GM12878 (cell line): ENCODE measurements around the gene PISD. TPM values are rescaled to one million over a fixed set of nuclear protein-coding genes. Genes with fewer than 3 reads are reported as not detected.

Source experiments
- BCLAF1 ChIP-seq: fragments of 450-650 bp; IDR thresholded peaks from 2 replicates; pipeline ENCODE4 v1.6.1; 2017; ENCODE audit warnings: antibody characterized with exemption, mild to moderate bottlenecking, moderate library complexity
- E4F1 ChIP-seq: fragments of 450-650 bp; IDR thresholded peaks from 2 replicates; pipeline ENCODE4 v1.6.1; 2018; ENCODE audit warnings: borderline replicate concordance, mild to moderate bottlenecking; ENCODE audit not compliant: partially characterized antibody
- MTA2 ChIP-seq: fragments of 450-650 bp; IDR thresholded peaks from 2 replicates; pipeline ENCODE4 v1.6.1; 2016; ENCODE audit warnings: low read depth, mild to moderate bottlenecking, moderate library complexity
- SMAD1 ChIP-seq: fragments of 450-650 bp; IDR thresholded peaks from 2 replicates; pipeline ENCODE4 v1.6.1; 2018; ENCODE audit warnings: mild to moderate bottlenecking, low read depth; ENCODE audit not compliant: partially characterized antibody
- SRF ChIP-seq, 2 experiments: IDR thresholded peaks; 2 replicates each; pipeline ENCODE4 v1.6.1; 2011; ENCODE audit warnings: low read depth in 2 of 2, low read length in 2 of 2, mild to moderate bottlenecking in 1 of 2, moderate library complexity in 1 of 2
- ZNF207 ChIP-seq: fragments of 450-650 bp; IDR thresholded peaks from 2 replicates; pipeline ENCODE4 v1.6.1; 2014; ENCODE audit warnings: antibody characterized with exemption, mild to moderate bottlenecking, borderline replicate concordance
- ZNF384 ChIP-seq: IDR thresholded peaks from 2 replicates; pipeline ENCODE4 v1.6.1; 2012; ENCODE audit warnings: low read depth, mild to moderate bottlenecking, low read length, improper control_type of control experiment, borderline replicate concordance
- polyA plus RNA-seq, 11 experiments: library from polyadenylated mRNA; depleted of rRNA in 4 of 11; unstranded in 6 of 11; stranded (reverse) in 5 of 11; fragments of >200 nt; fragmentation: Nextera tagmentation in 4 of 11; fragmentation: Illumina TruSeq in 1 of 11; extraction: Ambion mirVana in 4 of 11; extraction: Trizol in 1 of 11; gene quantifications; 1 replicate in 1 of 11; 2 replicates in 10 of 11; pipeline versions ENCODE4 v1.2.1 to v1.2.3, GENCODE V29; 2011 to 2016; ENCODE audit warnings: inconsistent platforms in 2 of 11, missing spikeins in 2 of 11, low read depth in 1 of 11
- total RNA-seq, 4 experiments: library from RNA; depleted of rRNA in 3 of 4; stranded (reverse); fragments of >200 nt in 3 of 4; fragmentation: Illumina TruSeq in 1 of 4; extraction: Trizol in 1 of 4; gene quantifications; 2 replicates each; pipeline versions ENCODE4 v1.2.1 to v1.2.3, GENCODE V29; 2013 to 2021
- TF ChIP-seq, protein P1 (sequence below): fragments of 450-650 bp; IDR thresholded peaks from 2 replicates; pipeline ENCODE4 v1.6.1; 2017; ENCODE audit warnings: low read depth, mild to moderate bottlenecking, moderate library complexity

PISD gene
- total and polyA plus RNA-seq, 10 of the 15 experiments (the other 5 are each of a cell fraction or from before 2014, with no cell fraction given): 25.8 to 62.7 (median 45.8) TPM

- TF ChIP-seq, protein P1, sequence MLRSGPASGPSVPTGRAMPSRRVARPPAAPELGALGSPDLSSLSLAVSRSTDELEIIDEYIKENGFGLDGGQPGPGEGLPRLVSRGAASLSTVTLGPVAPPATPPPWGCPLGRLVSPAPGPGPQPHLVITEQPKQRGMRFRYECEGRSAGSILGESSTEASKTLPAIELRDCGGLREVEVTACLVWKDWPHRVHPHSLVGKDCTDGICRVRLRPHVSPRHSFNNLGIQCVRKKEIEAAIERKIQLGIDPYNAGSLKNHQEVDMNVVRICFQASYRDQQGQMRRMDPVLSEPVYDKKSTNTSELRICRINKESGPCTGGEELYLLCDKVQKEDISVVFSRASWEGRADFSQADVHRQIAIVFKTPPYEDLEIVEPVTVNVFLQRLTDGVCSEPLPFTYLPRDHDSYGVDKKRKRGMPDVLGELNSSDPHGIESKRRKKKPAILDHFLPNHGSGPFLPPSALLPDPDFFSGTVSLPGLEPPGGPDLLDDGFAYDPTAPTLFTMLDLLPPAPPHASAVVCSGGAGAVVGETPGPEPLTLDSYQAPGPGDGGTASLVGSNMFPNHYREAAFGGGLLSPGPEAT: no peak
- TF ChIP-seq ZNF207 (no peak), MTA2 (no peak), SRF (IDR thresholded peaks at IDR 0.05; ENCODE audit: low read depth in 2 of 2, low read length in 2 of 2) (no peak), ZNF384 (no peak), BCLAF1 (no peak), SMAD1 (no peak), E4F1 (no peak)
- TF ChIP-seq, all 136 proteins: peak for 0
These were observed 77.2 kb downstream of the PISD start (continued) for GRCh38 chr22:31584804-31585160.
